Left cardiac atrium (tissue), 4 donors: Measurements from ENCODE around the gene LBHD2. TPM values are rescaled to one million over a fixed set of nuclear protein-coding genes. Genes with fewer than 3 reads are reported as not detected.
"Not testable (repeated sequence)": the region's sequence is repeated elsewhere in the genome, so short reads cannot be mapped to it uniquely, and the experiment has no call there.

Experiments used
- ATAC-seq, 2 donors: fragments of 200-7000 bp; cut with Tn5 transposase; one replicate each; pipeline ENCODE4 v1.9.1; 2020; ENCODE audit warnings: mild to moderate bottlenecking in 2 of 2, moderate library complexity in 2 of 2
- DNase-seq: peaks from one replicate; pipeline ENCODE4 v3.0.0-alpha.2; 2020
- intact Hi-C, 2 donors: fragments of 100-400 bp; cut with DNase I; formaldehyde crosslinking; loops; one replicate each; pipeline versions ENCODE4 v1.14.1 to v1.15.1; 2022 to 2023
- long read RNA-seq: library from polyadenylated mRNA; unstranded; transcript quantifications from one replicate; pipeline ENCODE4 v2.0.0, GENCODE V29; 2021
- total RNA-seq, 2 donors: library from RNA; stranded (reverse); fragmentation: NEBNext Ultra II Directional; extraction: Animal tissue kit (Norgen Biotek cat#: 25700); gene quantifications; one replicate each; pipeline ENCODE4 v1.2.1, GENCODE V29; 2021
- donor health status: DM: no; HTN: yes; CAD: no.
- donor health status: DM: no; HTN: yes; CAD: no; lungs with severe emphysema.
- donor health status: DM: yes; HTN: yes; CAD: no.
- donor health status: Dilated cardiomyopathy.

LBHD2 gene
- total RNA-seq: under 1 TPM in 1 of 2 donors, not detected in 1; 0.47 TPM
- long read RNA-seq: 0 reads

DNA sequence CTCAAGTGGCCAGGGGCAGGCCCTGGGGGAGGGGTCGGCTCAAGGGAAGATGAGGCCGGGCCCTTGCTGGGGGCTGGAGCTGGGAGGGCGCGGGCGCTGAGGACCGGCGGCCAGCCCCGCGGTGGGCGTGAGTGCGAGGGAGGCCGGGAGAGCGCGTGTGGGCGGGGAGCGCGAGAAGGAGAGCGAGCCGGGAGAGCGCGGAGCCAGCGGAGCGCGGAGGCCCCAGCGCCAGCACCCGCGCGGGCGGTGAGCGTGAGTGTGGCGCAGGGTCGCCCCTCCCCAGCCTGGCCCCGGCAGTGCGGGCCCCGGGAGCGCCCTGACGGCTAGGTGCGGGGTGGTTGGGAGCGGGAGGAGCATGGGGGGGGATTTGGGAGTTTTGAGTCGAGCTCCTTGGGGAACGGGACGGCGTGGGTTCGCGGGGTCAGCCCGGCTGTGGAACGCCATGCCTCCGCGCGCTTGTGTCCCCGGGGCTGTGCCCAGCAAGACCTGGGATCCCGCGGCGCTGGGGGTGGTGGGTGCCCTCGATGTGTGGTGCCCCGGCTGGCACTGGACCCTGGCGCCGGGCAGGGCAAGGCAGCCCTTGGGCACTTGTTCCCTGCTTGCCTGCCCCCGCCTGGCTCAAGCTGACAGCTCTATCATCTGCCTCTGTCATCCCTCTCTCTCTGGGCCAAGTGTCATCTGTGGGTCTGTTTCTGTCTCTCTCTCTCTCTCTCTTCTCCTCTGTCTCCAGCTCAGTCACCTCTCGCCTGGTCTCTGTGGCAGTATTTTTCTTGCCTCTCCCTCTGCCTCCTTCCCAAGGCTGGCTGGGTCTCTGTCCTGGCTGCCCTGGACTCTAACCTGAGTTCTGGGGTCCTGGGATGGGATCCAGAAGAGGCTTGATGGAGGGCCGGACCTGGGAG is at the start of gene LBHD2:
LBHD2 (plus strand) TSS at position 190 of the 899 bp plus-strand sequence. CDS start 1,803 bp downstream, outside the sequence.
- intact Hi-C loops: no loop called here
- DNase-seq (no peak), ATAC-seq (peak; percentile 62 to 70)

DNA sequence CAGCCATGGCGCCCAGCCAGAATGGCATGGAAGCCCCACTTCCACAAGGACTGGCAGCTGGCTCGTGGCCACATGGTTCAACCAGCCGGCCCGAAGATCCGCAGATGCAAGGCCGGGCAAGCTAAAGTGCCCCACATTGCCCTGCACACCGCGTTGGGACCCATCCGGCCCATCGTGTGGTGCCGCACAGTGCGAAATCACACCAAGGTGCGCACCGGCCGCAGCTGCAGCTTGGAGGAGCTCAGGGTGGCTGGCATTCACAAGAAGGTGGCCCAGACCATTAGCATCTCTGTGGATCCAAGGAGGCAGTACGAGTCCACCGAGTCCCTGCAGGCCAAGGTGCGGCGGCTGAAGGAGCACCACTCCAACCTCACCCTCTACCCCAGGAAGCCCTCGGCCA is 42.5 kb upstream of the LBHD2 start:
- peak in 1 of 2 donors; percentile 23 for ATAC-seq
- intact Hi-C loops: no loop called here
- no peak for DNase-seq

DNA sequence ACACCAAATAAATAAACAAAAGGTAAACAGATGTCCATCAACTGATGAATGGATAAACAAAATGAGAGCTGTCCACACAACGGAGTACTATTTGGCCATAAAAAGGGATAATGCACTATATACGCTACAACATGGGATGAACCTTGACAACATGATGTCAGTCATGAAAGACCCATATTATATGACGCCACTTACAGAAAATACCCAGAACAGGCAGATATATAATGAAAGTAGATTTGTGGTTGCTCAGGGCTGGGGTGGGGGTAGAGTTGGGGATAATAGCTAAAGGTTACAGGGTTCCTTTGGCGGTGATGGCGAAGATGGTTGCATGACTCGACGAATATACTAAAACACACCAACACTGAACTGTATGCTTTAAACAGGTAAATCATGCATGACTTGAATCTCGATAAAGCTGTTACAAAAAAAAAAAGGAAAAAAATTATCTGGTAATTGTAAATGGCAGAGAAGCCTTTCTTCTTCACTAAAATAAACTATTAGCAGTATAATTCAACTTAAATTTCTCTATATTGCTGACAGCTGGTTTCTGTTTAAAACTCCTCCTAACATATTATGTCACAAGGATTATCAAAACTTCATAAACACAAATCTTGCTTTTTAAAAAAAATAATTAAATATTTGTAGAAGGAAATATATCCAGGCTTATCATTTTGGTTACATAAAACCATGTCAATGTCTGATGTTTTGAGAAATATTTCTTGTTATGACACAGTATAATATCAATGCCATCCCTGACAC is 40.6 kb upstream of the LBHD2 start:
- intact Hi-C loops: no loop called here
- DNase-seq: no peak
- ATAC-seq: no peak

DNA sequence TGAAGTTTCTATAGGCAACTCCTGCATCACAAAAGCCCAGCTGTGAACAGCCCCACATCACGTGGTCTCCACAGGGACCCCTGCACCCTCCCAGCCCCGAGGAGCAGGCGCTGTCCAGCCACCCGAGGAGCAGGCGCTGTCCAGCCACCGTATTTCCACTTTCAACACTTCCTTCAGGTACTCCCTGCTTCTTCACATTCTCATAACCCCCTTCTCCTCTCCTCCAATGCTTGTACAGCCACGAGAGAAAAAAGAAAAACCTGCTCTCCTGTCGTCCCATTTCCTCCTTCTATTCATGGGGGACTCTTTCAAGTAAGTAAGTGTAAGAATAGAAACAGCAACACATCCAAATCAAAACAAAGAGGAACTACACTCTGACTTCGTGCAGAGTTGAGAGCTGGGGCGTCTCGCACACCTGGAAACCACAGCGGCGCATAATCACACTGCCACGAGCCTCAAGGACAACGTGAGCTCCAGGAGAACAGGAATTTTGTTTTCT is 38.6 kb upstream of the LBHD2 start:
- intact Hi-C loops: no loop called here
- ATAC-seq: no peak
- no peak for DNase-seq

- ATAC-seq, DNase-seq, intact Hi-C loops: not testable (repeated sequence)
These were observed 36.6 kb upstream of the LBHD2 start for GRCh38 chr14:103047453-103047852.

GRCh38 chr14:103050935-103051334 is 33.1 kb upstream of the LBHD2 start:
- ATAC-seq (no peak), DNase-seq (no peak)
- intact Hi-C loops: no loop called here

- no peak for ATAC-seq
- no peak for DNase-seq
- intact Hi-C loops: no loop called here
These were observed 31.6 kb upstream of the LBHD2 start for GRCh38 chr14:103052407-103052806.

DNA sequence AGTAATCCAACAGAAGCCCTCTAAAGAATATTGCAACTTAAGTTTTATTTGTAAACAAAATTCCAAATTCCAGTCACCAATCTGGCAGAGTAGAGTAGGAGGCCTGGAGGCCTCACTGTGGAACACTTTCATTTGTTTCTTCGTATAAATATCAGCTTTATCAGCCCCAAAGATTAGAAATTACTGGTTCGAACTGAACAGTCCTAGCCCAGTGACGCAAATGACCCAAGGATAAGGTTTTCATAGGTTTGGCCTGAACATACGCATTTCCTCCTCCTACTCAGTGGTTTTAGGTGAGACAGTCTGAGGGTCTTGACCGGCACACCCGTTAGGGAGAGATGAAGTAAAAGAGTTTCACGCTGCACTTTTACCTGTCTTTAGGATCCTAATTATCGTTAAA is 28.3 kb upstream of the LBHD2 start:
- ATAC-seq: no peak
- intact Hi-C loops: no loop called here

DNA sequence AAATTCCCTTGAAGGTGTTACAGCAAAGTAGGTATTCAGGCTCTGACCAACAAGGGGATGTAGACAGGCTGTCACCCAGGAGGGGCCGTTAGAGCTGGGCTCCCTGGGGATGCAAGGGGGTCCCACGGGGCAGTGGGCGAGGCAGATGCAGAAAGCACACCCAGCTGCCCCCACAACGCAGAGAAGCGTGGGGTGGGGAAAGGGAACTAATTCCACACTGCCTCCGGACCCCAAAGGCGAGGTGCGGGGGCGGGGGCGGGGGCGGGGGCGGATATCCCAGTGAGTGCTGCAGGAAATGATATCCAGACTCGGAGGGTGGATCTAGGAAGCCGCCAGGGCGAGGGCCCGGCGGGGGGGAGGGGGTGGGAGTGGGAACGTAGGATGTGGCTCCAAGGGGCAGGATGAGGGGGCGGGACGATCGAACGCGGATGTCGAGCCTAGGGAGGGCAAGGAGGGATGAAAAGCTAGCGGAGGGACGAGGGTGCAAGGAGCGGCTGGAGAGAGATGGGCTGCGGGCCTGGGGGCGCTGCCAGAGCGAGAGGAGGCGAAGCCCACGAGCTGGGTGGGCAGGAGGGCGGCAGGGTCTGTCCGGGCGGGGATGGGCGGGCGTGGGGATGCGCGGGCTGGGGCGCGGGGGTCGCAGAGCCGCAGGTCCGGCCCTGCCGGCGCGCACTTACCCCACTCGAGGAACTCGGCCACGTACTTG is 27.5 kb upstream of the LBHD2 start:
- intact Hi-C loops: no loop called here
- ATAC-seq (peak; percentile 39 to 55), DNase-seq (peak; percentile 90)

More for the DNA sequence above, 28.3 kb upstream of the LBHD2 start:
- DNase-seq: no peak

GRCh38 chr14:103057028-103057371 is 27.0 kb upstream of the LBHD2 start:
- peak in 1 of 2 donors; percentile 2 for ATAC-seq
- DNase-seq: peak; percentile 44
- intact Hi-C loops: no loop called here

DNA sequence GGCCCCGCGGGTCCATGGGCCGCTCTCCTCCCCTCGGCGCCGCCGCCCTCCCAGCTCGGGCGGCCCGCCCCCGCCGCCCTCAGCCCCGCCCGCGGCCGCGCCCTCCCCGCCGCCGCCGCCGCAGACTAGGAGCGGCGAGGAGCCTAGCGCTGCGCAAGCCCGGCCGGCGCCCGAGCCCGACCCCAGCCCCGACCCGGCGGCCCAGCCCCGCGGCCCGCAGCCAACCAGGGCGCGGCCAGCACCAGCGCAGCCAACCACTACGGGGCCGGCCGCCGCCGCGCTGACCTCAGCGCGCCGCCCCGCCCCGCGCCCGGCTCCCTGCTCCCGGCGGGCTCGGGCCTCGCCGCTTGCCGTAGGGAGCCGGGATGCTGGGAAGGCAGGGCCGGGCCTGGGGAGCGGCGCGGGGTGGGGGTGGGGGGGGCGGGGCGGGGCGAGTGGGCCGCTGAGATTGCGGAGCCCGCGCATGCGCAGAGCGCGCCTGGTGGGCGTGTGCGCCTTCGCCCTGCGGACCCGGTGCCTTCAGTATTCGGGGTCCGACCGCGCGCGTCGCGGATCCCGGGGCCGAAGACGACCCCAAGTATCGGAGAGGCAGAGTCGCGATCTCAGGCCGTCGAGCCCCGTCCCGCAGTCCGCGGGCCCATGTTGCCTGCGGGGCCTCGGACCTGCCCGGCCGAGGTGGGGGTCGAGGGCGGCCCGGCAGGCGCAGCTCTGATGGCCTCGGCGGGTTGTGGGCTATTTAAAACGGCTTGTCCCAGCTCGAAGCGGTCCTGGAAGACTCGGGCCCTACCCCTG is 26.4 kb upstream of the LBHD2 start, which contains the start of gene CDC42BPB:
CDC42BPB (minus strand) TSS at position 178 of the 792 bp plus-strand sequence. CDS start 376 bp downstream, outside the sequence.
- peak; percentile 92 for DNase-seq
- ATAC-seq: peak; percentile 95 to 96
- intact Hi-C loops: no loop called here

- DNase-seq (no peak), ATAC-seq (peak; percentile 11 to 15)
- intact Hi-C loops: no loop called here
These were observed 25.6 kb upstream of the LBHD2 start for GRCh38 chr14:103058164-103059055.

DNA sequence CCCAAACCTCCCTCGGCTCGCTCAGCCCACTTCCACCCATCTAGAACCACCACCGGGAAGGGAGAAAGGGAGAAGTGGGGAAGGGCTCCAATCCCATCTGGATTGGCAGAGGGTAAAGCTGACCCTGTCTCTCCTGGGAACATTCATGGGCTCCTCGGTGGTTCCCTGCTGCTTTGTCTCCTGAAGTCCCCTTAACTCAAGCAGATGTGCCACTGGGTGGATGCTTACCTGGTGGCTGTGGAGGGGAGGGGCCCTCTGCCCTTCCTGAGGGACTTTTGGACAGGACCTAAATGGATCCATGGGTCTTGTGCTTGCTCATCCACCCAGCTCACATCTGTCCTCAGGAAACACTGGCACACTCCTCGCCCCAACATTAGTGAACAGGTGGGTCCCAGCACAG is 24.5 kb upstream of the LBHD2 start:
- DNase-seq (no peak), ATAC-seq (no peak)
- intact Hi-C loops: no loop called here

DNA sequence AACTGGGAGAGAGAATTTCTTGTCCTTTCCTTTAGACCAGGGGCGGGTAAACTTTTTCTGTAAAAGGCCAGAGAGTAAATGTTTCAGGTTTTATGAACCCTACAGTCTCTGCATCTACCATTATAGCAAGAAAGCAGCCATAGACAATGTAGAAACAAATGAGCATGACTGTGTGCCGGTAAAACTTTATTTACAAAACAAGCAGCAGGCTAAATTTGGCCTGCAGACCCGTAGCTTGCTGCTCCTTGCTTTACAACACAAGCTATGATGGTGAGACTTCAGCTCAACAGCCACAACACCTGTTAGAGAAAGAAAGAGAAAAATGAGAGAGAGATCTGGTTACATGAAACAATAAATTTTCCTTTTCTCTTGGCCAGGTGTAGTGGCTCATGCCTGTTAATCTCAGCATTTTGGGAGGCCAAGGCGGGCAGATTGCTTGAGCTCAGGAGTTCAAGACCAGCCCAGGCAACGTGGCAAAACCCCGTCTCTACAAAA is 22.5 kb upstream of the LBHD2 start:
- ATAC-seq: no peak
- intact Hi-C loops: no loop called here
- DNase-seq: no peak

DNA sequence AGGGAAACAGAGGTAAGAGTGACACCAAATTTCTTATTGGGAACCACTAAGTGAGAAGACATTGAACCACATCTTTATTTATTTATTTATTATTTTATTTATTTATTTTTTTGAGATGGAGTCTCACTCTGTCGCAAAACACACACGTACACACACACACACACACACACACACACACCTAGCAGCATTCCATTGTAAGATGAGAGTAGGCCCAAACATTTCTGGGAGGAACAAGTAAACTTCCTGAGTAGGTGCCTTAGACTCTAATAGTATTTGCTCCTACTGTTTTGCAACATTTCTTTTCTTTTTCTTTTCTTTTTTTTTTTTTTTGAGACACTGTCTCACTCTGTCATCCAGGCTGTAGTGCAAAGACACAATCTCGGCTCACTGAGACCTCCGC is 19.6 kb upstream of the LBHD2 start:
- intact Hi-C loops: no loop called here
- ATAC-seq (no peak), DNase-seq (no peak)

DNA sequence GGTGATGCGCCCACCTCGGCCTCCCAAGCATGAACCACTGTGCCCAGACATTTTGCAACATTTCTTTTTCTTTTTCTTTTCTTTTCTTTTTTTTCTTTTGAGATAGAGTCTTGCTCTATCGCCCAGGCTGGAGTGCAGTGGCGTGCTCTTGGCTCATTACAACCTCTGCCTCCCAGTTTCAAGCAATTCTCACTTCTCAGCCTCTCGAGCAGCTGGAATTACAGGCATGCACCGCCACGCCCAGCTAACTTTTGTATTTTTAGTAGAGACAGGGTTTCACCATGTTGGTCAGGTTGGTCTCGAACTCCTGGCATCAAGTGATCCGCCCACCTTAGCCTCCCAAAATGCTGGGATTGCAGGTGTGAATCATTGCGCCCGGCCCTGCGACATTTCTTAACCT is 19.0 kb upstream of the LBHD2 start:
- intact Hi-C loops: no loop called here
- ATAC-seq (no peak), DNase-seq (no peak)

- DNase-seq: no peak
These were observed 18.1 kb upstream of the LBHD2 start for GRCh38 chr14:103065861-103066260.

More at GRCh38 chr14:103065861-103066260, 18.1 kb upstream of the LBHD2 start:
- intact Hi-C loops: no loop called here
- ATAC-seq: no peak
